OCI-LY1 (cell line): ENCODE data around the gene RD3L.

Experiments used
- EZH2 ChIP-seq: fragments of 200-600 bp; sonication (generic), shearing (Covaris generic); IDR thresholded peaks from 2 replicates; pipeline ENCODE4 v1.8.0; 2017; ENCODE audit warnings: borderline replicate concordance, mixed run types, mild to moderate bottlenecking, antibody characterized with exemption, low read length, moderate library complexity, mixed read lengths
- TF ChIP-seq, protein P1 (sequence below): fragments of 200-600 bp; sonication (generic), shearing (Covaris generic); IDR thresholded peaks from 2 replicates; pipeline ENCODE4 v1.5.1; 2017; ENCODE audit warnings: mild to moderate bottlenecking, antibody characterized with exemption, low read length, moderate library complexity, mixed read lengths

DNA sequence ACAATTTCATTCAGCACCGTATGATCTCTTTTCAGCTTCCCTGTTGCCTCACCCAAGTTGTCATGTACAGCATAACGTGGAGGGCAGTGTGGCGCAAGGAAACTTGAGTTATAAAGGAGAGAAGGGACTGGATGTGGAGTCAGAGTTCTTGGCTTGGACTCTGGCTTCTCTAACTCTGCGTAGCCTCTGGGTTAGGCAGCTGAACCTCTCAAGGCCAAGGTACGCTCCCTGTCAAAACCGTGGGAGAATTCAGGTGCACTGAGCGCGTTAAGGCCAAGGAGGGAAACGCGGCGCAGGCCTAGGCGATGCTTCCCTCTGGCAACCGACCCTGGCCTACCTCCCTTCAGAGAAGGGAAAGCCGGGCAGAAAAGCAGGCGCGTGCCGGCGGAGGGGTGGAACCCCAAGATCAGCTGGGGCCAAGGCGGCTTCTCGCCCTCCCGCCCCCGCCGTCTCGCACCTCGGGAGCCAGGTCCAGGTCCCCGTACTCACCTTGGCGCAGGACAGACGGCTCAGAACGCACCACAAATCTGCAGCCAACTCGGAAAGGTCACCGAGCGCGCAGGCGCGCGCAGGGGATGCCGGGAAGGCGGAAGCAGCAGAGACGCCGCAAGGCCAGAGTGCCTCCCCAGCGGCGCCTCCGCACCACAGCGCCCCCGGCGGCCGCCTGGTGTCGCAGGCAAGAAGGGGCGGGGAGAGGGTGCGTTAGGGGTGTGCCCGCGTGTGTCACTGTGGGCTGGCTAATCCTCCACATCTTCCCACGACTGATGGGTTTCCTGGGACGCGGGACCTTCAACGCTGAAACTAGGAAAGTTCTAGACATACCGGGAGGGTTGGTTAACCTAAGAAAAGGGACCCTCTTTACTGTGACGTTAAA is 21.1 kb downstream of the RD3L start:
- TF ChIP-seq, protein P1, sequence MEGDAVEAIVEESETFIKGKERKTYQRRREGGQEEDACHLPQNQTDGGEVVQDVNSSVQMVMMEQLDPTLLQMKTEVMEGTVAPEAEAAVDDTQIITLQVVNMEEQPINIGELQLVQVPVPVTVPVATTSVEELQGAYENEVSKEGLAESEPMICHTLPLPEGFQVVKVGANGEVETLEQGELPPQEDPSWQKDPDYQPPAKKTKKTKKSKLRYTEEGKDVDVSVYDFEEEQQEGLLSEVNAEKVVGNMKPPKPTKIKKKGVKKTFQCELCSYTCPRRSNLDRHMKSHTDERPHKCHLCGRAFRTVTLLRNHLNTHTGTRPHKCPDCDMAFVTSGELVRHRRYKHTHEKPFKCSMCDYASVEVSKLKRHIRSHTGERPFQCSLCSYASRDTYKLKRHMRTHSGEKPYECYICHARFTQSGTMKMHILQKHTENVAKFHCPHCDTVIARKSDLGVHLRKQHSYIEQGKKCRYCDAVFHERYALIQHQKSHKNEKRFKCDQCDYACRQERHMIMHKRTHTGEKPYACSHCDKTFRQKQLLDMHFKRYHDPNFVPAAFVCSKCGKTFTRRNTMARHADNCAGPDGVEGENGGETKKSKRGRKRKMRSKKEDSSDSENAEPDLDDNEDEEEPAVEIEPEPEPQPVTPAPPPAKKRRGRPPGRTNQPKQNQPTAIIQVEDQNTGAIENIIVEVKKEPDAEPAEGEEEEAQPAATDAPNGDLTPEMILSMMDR = peak; percentile 99
- no peak for TF ChIP-seq EZH2
